Measurements from ENCODE around the gene TENM4.

Gene TENM4

GRCh38 chr11:79437278-79437980 is 3.4 kb downstream of the TENM4 start (continued):
- TF ChIP-seq ZFP69B (tag by site-specific recombination; IDR thresholded peaks at IDR 0.05) (peak; percentile 53; the same call in 1 of the 2 replicates), SCRT2 (tag by site-specific recombination; IDR thresholded peaks at IDR 0.05) (peak; percentile 94)

GRCh38 chr11:79436919-79437277 is 3.9 kb downstream of the TENM4 start:
- ChIA-PET POLR2A (no interaction called here), CTCF (interaction anchor here (0.7 kb wide), 1 partner anchor 68 kb away, joined by 3 read pairs; no protein-coding TSS in a partner anchor)
- Histone ChIP-seq H3K4me1 (ENCODE audit: control insufficient read depth, insufficient read depth, low read length) (0 out of 2 replicates have a peak, but pooled peaks cover 5% of the 10 kb centered on the region), H3K27ac (ENCODE audit: extremely low read depth, low read depth, low read length) (peak overlapping the region; percentile 46; the same call in 1 of the 2 replicates), H3K9me3 (ENCODE audit: control insufficient read depth, insufficient read depth, low read depth, low read length) (no peaks in the 10 kb centered on the region), H3K4me3 (ENCODE audit: low read depth, low read length) (peak overlapping the region; percentile 50), H3K36me3 (ENCODE audit: control insufficient read depth in 2 of 2, insufficient read depth in 1 of 2, low read length in 2 of 2) (no peaks in the 10 kb centered on the region)
- TF ChIP-seq, protein P1, sequence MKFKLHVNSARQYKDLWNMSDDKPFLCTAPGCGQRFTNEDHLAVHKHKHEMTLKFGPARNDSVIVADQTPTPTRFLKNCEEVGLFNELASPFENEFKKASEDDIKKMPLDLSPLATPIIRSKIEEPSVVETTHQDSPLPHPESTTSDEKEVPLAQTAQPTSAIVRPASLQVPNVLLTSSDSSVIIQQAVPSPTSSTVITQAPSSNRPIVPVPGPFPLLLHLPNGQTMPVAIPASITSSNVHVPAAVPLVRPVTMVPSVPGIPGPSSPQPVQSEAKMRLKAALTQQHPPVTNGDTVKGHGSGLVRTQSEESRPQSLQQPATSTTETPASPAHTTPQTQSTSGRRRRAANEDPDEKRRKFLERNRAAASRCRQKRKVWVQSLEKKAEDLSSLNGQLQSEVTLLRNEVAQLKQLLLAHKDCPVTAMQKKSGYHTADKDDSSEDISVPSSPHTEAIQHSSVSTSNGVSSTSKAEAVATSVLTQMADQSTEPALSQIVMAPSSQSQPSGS (tag by site-specific recombination; IDR thresholded peaks at IDR 0.05; ENCODE audit: low read depth) = no peak
- TF ChIP-seq FEZF1 (tag by site-specific recombination; IDR thresholded peaks at IDR 0.05) = no peak
- no peak for TF ChIP-seq ZNF18 (tag by site-specific recombination; IDR thresholded peaks at IDR 0.05)
- no peak for TF ChIP-seq ZBTB49 (tag by site-specific recombination; IDR thresholded peaks at IDR 0.05; ENCODE audit: low read depth)
- TF ChIP-seq GLI2 (tag by site-specific recombination; IDR thresholded peaks at IDR 0.05; ENCODE audit: borderline replicate concordance, low read depth) = no peak
- no peak for TF ChIP-seq ZNF292 (tag by site-specific recombination; IDR thresholded peaks at IDR 0.05; ENCODE audit: borderline replicate concordance, low read depth)
- no peak for TF ChIP-seq WT1 (tag by site-specific recombination; IDR thresholded peaks at IDR 0.05)
- TF ChIP-seq SCRT1 (tag by site-specific recombination; IDR thresholded peaks at IDR 0.05; ENCODE audit: borderline replicate concordance) = peak; percentile 64; the same call in 1 of the 2 replicates
- no peak for TF ChIP-seq ZNF600 (tag by site-specific recombination; IDR thresholded peaks at IDR 0.05)
- TF ChIP-seq GLIS2 (tag by site-specific recombination; IDR thresholded peaks at IDR 0.05) = no peak
- TF ChIP-seq ZNF548 (tag by site-specific recombination; IDR thresholded peaks at IDR 0.05) = no peak
- TF ChIP-seq ZNF121 (tag by site-specific recombination; IDR thresholded peaks at IDR 0.05) = no peak
- TF ChIP-seq ZNF341 (tag by site-specific recombination; IDR thresholded peaks at IDR 0.05; ENCODE audit: low read depth) = 0 out of 2 replicates have a peak, but pooled peaks have one; percentile 5

GRCh38 chr11:79434283-79434682 is 6.5 kb downstream of the TENM4 start:
- ChIA-PET POLR2A (no interaction called here), CTCF (interaction anchor here (0.7 to 0.8 kb wide), 2 partner anchors 11 to 33 kb away, joined by 3 to 5 read pairs; no protein-coding TSS in a partner anchor)
- no peaks in the 10 kb centered on the region for H3K9me3 ChIP-seq (ENCODE audit: control insufficient read depth, insufficient read depth, low read depth, low read length)
- H3K36me3 ChIP-seq (ENCODE audit: control insufficient read depth in 2 of 2, insufficient read depth in 1 of 2, low read length in 2 of 2) = no peaks in the 10 kb centered on the region
- no peak overlapping the region for H3K4me3 ChIP-seq (ENCODE audit: low read depth, low read length)
- H3K27ac ChIP-seq (ENCODE audit: extremely low read depth, low read depth, low read length) = no peak overlapping the region
- no peak for TF ChIP-seq ZNF184 (tag by site-specific recombination; IDR thresholded peaks at IDR 0.05)
- TF ChIP-seq ZNF132 (tag by site-specific recombination; IDR thresholded peaks at IDR 0.05; ENCODE audit: borderline replicate concordance) = no peak
- no peak for TF ChIP-seq ZNF561 (tag by site-specific recombination; IDR thresholded peaks at IDR 0.05; ENCODE audit: borderline replicate concordance)
- no peak for TF ChIP-seq ZNF473 (tag by site-specific recombination; IDR thresholded peaks at IDR 0.05)
- TF ChIP-seq YY2 (tag by site-specific recombination; IDR thresholded peaks at IDR 0.05) = no peak
- TF ChIP-seq, protein P2, sequence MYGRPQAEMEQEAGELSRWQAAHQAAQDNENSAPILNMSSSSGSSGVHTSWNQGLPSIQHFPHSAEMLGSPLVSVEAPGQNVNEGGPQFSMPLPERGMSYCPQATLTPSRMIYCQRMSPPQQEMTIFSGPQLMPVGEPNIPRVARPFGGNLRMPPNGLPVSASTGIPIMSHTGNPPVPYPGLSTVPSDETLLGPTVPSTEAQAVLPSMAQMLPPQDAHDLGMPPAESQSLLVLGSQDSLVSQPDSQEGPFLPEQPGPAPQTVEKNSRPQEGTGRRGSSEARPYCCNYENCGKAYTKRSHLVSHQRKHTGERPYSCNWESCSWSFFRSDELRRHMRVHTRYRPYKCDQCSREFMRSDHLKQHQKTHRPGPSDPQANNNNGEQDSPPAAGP (tag by site-specific recombination; IDR thresholded peaks at IDR 0.05) = no peak
- TF ChIP-seq GLIS2 (tag by site-specific recombination; IDR thresholded peaks at IDR 0.05) = no peak
- no peak for TF ChIP-seq ZNF10 (tag by site-specific recombination; IDR thresholded peaks at IDR 0.05)
- no peak for TF ChIP-seq ZNF837 (tag by site-specific recombination; IDR thresholded peaks at IDR 0.05)
- no peak for TF ChIP-seq ZNF785 (tag by site-specific recombination; IDR thresholded peaks at IDR 0.05)
- no peak for TF ChIP-seq ZNF555 (tag by site-specific recombination; conservative IDR thresholded peaks at IDR 0.05)
- TF ChIP-seq ZIC2 (tag by site-specific recombination; IDR thresholded peaks at IDR 0.05) = no peak
- 0 out of 2 replicates have a peak, but pooled peaks cover 3% of the 10 kb centered on the region for H3K4me1 ChIP-seq (ENCODE audit: control insufficient read depth, insufficient read depth, low read length)
